Naive thymus-derived CD4-positive, alpha-beta T cell (primary cell): ENCODE data around the gene ITIH2. TPM values are rescaled to one million over a fixed set of nuclear protein-coding genes. Genes with fewer than 3 reads are reported as not detected.
"Not testable (repeated sequence)": the region's sequence is repeated elsewhere in the genome, so short reads cannot be mapped to it uniquely, and the experiment has no call there.

Source experiments
- ATAC-seq: fragments of 150-1000 bp; cut with Tn5 transposase; 2 replicates; pipeline ENCODE4 v1.10.0; 2021; ENCODE audit warnings: mild to moderate bottlenecking, moderate library complexity
- CTCF ChIA-PET: fragments of 350-600 bp; sonication (Branson Sonifier 250); formaldehyde crosslinking; loops from one replicate; lab custom pipeline; 2021; ENCODE audit warnings: antibody characterized with exemption; lab: Charles Lee
- POLR2A ChIA-PET: fragments of 350-600 bp; sonication (Branson Sonifier 250); formaldehyde crosslinking; loops from one replicate; lab custom pipeline; 2021; ENCODE audit warnings: antibody characterized with exemption, inconsistent platforms; lab: Charles Lee
- DNase-seq, 9 donors: peaks; one replicate each; pipeline versions ENCODE4 v3.0.0 to v3.0.0-alpha.2; 2020 to 2022; ENCODE audit warnings: mixed read lengths in 1 of 9
- H3K27ac ChIP-seq: one replicate; pipeline ENCODE4 v1.7.0; 2013; ENCODE audit warnings: mild to moderate bottlenecking, low read depth, low read length, moderate library complexity
- H3K27me3 ChIP-seq, 2 donors: one replicate each; pipeline ENCODE4 v1.7.0; 2013; ENCODE audit warnings: low read length in 2 of 2, mild to moderate bottlenecking in 2 of 2, moderate library complexity in 2 of 2; ENCODE audit not compliant: control insufficient read depth in 2 of 2, insufficient read depth in 2 of 2
- H3K36me3 ChIP-seq, 3 experiments: 1 replicate in 2 of 3; 2 replicates in 1 of 3; pipeline ENCODE4 v1.7.0; 2013; ENCODE audit warnings: low read length in 3 of 3, mild to moderate bottlenecking in 3 of 3, moderate library complexity in 1 of 3; ENCODE audit not compliant: insufficient read depth in 3 of 3, control insufficient read depth in 2 of 3
- H3K4me1 ChIP-seq, 2 donors: one replicate each; pipeline ENCODE4 v1.7.0; 2013; ENCODE audit warnings: low read length in 2 of 2, mild to moderate bottlenecking in 2 of 2, moderate library complexity in 1 of 2; ENCODE audit not compliant: control insufficient read depth in 2 of 2, insufficient read depth in 2 of 2
- H3K4me3 ChIP-seq: 2 replicates; pipeline ENCODE4 v1.7.0; 2013; ENCODE audit warnings: mild to moderate bottlenecking, low read length
- H3K9me3 ChIP-seq, 3 experiments: 1 replicate in 2 of 3; 2 replicates in 1 of 3; pipeline ENCODE4 v1.7.0; 2013; ENCODE audit warnings: low read length in 3 of 3; ENCODE audit not compliant: control insufficient read depth in 2 of 3
- H3K27ac Mint-ChIP-seq, 9 donors: one replicate each; pipeline ENCODE4 v1.8.0; 2020 to 2022; ENCODE audit warnings: mixed read lengths in 9 of 9, mild to moderate bottlenecking in 8 of 9, moderate library complexity in 5 of 9, inconsistent platforms in 2 of 9
- H3K27me3 Mint-ChIP-seq, 5 donors: one replicate each; pipeline ENCODE4 v1.8.0; 2021 to 2022; ENCODE audit warnings: mixed read lengths in 5 of 5, mild to moderate bottlenecking in 1 of 5
- H3K36me3 Mint-ChIP-seq, 5 donors: one replicate each; pipeline ENCODE4 v1.8.0; 2020 to 2022; ENCODE audit warnings: mixed read lengths in 5 of 5, mild to moderate bottlenecking in 3 of 5, inconsistent platforms in 1 of 5
- H3K4me1 Mint-ChIP-seq, 7 donors: one replicate each; pipeline ENCODE4 v1.8.0; 2020 to 2022; ENCODE audit warnings: mixed read lengths in 7 of 7, mild to moderate bottlenecking in 3 of 7, inconsistent platforms in 1 of 7
- H3K4me3 Mint-ChIP-seq, 10 donors: one replicate each; pipeline ENCODE4 v1.8.0; 2020 to 2022; ENCODE audit warnings: mild to moderate bottlenecking in 10 of 10, mixed read lengths in 10 of 10, moderate library complexity in 6 of 10, inconsistent platforms in 2 of 10
- H3K9me3 Mint-ChIP-seq, 11 donors: one replicate each; pipeline ENCODE4 v1.8.0; 2020 to 2022; ENCODE audit warnings: mixed read lengths in 11 of 11, mild to moderate bottlenecking in 4 of 11, inconsistent platforms in 1 of 11, moderate library complexity in 1 of 11
- intact Hi-C, 2 donors: fragments of 100-400 bp; cut with micrococcal nuclease; formaldehyde crosslinking; loops; one replicate each; pipeline ENCODE4 v1.15.1; 2023
- polyA plus RNA-seq, 2 donors: library from polyadenylated mRNA; unstranded; fragments of 300-500 nt; fragmentation: Illumina TruSeq; gene quantifications; one replicate each; pipeline ENCODE4 v1.2.3, GENCODE V29; 2021
- total RNA-seq, 6 experiments: library from RNA in 5 of 6; stranded (reverse) in 5 of 6; gene quantifications; 1 replicate in 5 of 6; 2 replicates in 1 of 6; pipeline ENCODE4 v1.2.3 and lab custom pipeline; 2021 to 2026

ITIH2 gene
- total and polyA plus RNA-seq, 7 experiments from 2014 or later, result not detected

DNA sequence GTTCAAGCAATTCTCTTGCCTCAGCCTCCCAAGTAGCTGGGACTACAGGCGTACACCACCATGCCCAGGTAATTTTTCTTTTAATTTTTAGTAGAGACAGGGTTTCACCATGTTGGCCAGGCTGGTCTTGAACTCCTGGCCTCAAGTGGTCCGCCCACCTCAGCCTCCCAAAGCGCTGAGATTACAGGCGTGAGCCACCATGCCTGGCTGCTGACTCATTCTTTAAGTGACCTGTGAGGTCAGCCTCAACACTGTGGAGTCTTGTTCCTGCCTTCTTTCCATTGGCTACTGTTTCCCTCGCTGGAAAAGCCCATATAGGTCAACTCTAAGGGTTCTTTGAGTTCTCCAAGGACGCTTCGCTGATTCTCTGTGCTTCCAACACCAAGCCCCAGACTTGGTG is 45.5 kb downstream of the ITIH2 start:
- H3K4me1 ChIP-seq, intact Hi-C loops, CTCF ChIA-PET, H3K27ac ChIP-seq, H3K4me1 Mint-ChIP-seq, H3K9me3 Mint-ChIP-seq, H3K4me3 ChIP-seq, H3K27me3 ChIP-seq, DNase-seq, ATAC-seq, H3K27me3 Mint-ChIP-seq, H3K4me3 Mint-ChIP-seq, H3K9me3 ChIP-seq: not testable (repeated sequence)
- H3K36me3 Mint-ChIP-seq, result peaks cover 0 to 42% (median 11%) of the 10 kb centered on the region in 5 donors
- POLR2A ChIA-PET, result interaction anchor here (1.1 kb wide), 1 partner anchor 8 kb away, joined by 3 read pairs; no protein-coding TSS in a partner anchor
- H3K36me3 ChIP-seq, result peaks cover 0 to 19% (median 6%) of the 10 kb centered on the region in 3 experiments
- peak overlapping the region in 1 of 9 donors; percentile 4 for H3K27ac Mint-ChIP-seq

DNA sequence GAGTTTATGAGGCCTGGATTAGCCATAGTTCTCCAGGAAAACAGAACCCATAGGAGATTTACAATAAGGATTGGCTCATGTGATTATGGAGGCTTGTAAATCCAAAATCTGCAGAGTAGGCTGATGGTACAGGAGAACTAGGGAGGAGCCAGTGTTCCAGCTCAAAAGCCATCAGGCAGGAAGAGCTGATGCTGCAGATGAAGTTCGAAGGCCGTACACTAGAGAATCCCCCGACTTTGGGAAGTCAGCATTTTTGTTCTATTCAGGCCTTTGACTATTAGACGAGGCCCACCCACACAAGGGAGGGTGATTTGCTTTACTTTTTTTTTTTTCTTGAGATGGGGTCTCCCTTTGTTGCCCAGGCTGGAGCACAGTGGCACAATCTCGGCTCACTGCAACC is 47.1 kb downstream of the ITIH2 start:
- H3K4me3 ChIP-seq, result no peak overlapping the region
- H3K27ac ChIP-seq, result no peak overlapping the region
- no peak for DNase-seq
- H3K9me3 ChIP-seq, result no peaks in the 10 kb centered on the region
- CTCF ChIA-PET, result interaction anchor here (0.6 kb wide), 1 partner anchor 21 kb away, joined by 3 read pairs; no protein-coding TSS in a partner anchor
- Mint-ChIP-seq H3K27me3 (no peaks in the 10 kb centered on the region), H3K27ac (no peak overlapping the region), H3K4me1 (no peaks in the 10 kb centered on the region), H3K9me3 (no peaks in the 10 kb centered on the region), H3K36me3 (peaks cover 0 to 39% (median 18%) of the 10 kb centered on the region in 5 donors), H3K4me3 (no peak overlapping the region)
- no peaks in the 10 kb centered on the region for H3K4me1 ChIP-seq
- intact Hi-C loops, result no loop called here
- POLR2A ChIA-PET, result no interaction called here
- peaks cover 0 to 35% (median 6%) of the 10 kb centered on the region in 3 experiments for H3K36me3 ChIP-seq
- ATAC-seq, result no peak
- H3K27me3 ChIP-seq, result no peaks in the 10 kb centered on the region

GRCh38 chr10:7752251-7752650 is 49.1 kb downstream of the ITIH2 start:
- Mint-ChIP-seq H3K27me3 (no peaks in the 10 kb centered on the region), H3K4me1 (no peaks in the 10 kb centered on the region), H3K27ac (no peak overlapping the region), H3K4me3 (no peak overlapping the region), H3K36me3 (peaks cover 0 to 45% (median 21%) of the 10 kb centered on the region in 5 donors), H3K9me3 (no peaks in the 10 kb centered on the region)
- DNase-seq (no peak), ATAC-seq (no peak)
- no peaks in the 10 kb centered on the region for H3K4me1 ChIP-seq
- H3K27me3 ChIP-seq, result no peaks in the 10 kb centered on the region
- POLR2A ChIA-PET, result no interaction called here
- H3K4me3 ChIP-seq, result no peak overlapping the region
- CTCF ChIA-PET, result no interaction called here
- H3K36me3 ChIP-seq, result peaks cover 0 to 47% (median 6%) of the 10 kb centered on the region in 3 experiments
- no peak overlapping the region for H3K27ac ChIP-seq
- H3K9me3 ChIP-seq, result no peaks in the 10 kb centered on the region
- intact Hi-C loops, result no loop called here

DNA sequence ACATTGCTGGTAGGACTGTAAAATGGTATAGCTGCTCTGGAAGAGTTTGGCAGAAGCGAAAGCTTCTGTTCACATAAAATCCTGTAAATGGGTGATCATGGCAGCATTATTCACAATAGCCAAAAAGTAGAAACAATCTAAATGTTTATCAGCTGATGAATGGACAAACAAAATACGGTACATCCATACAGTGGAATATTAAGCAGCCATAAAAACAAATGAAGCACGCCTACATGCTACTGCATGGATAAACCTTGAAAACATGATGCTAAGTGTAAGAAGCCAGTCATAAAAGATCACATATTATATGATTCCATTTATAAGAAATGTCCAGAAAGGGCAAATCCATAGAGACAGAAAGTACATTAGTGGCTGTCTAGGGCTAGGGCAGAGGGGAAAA is 52.0 kb downstream of the ITIH2 start:
- ATAC-seq (no peak), DNase-seq (no peak)
- Histone ChIP-seq H3K27me3 (no peaks in the 10 kb centered on the region), H3K27ac (no peak overlapping the region), H3K36me3 (peaks cover 6 to 64% (median 11%) of the 10 kb centered on the region in 3 experiments), H3K4me1 (no peaks in the 10 kb centered on the region), H3K9me3 (no peaks in the 10 kb centered on the region), H3K4me3 (no peak overlapping the region)
- H3K4me1 Mint-ChIP-seq, result no peaks in the 10 kb centered on the region
- intact Hi-C loops, result loop anchor here (5.0 kb wide), 2 partner anchors 1452 to 1547 kb away; no protein-coding TSS in a partner anchor
- no peak overlapping the region for H3K27ac Mint-ChIP-seq
- peaks cover 0 to 54% (median 26%) of the 10 kb centered on the region in 5 donors for H3K36me3 Mint-ChIP-seq
- no peak overlapping the region for H3K4me3 Mint-ChIP-seq
- ChIA-PET POLR2A (no interaction called here), CTCF (no interaction called here)
- no peaks in the 10 kb centered on the region for H3K27me3 Mint-ChIP-seq
- H3K9me3 Mint-ChIP-seq, result no peaks in the 10 kb centered on the region

GRCh38 chr10:7756360-7756992 is 53.4 kb downstream of the ITIH2 start:
- H3K36me3 ChIP-seq, result peaks cover 6 to 71% (median 17%) of the 10 kb centered on the region in 3 experiments
- H3K4me1 Mint-ChIP-seq, result no peaks in the 10 kb centered on the region
- no peak overlapping the region for H3K4me3 Mint-ChIP-seq
- POLR2A ChIA-PET, result interaction anchor here (0.6 kb wide), 1 partner anchor 863 kb away, joined by 6 read pairs; no protein-coding TSS in a partner anchor
- DNase-seq (peak in 4 of 9 donors; percentile 3 to 24 (median 6)), ATAC-seq (peak; percentile 38)
- no peaks in the 10 kb centered on the region for H3K4me1 ChIP-seq
- H3K9me3 ChIP-seq, result no peaks in the 10 kb centered on the region
- H3K36me3 Mint-ChIP-seq, result peaks cover 0 to 61% (median 32%) of the 10 kb centered on the region in 5 donors
- no peaks in the 10 kb centered on the region for H3K27me3 ChIP-seq
- H3K9me3 Mint-ChIP-seq, result no peaks in the 10 kb centered on the region
- H3K4me3 ChIP-seq, result no peak overlapping the region
- H3K27ac ChIP-seq, result no peak overlapping the region
- H3K27me3 Mint-ChIP-seq, result no peaks in the 10 kb centered on the region
- CTCF ChIA-PET, result interaction anchor here (0.6 kb wide), 2 partner anchors 118 to 1358 kb away, joined by 4 read pairs; no protein-coding TSS in a partner anchor
- H3K27ac Mint-ChIP-seq, result peak overlapping the region in 1 of 9 donors; percentile 39
- intact Hi-C loops, result loop anchor here (1.0 to 5.0 kb wide), 4 partner anchors 231 to 1546 kb away; no protein-coding TSS in a partner anchor

DNA sequence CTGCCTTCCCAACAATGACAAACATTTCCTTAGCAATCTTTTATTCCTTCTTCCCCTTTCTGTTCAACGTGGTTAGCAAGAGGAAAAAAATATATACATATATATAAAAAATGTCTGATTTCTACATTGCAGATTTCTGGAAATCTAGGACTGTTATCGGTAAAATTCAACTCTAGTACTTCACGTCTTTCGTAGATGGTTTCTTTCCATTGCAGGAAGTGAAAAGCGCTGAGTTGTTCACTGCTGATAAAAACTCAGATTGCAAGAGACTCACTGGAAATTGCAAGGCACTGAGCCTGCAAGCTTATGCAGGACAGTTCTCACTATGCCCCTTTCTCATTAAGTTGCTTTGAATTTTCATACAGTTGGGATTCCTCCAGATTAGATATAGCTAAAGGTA is 60.8 kb downstream of the ITIH2 start:
- H3K27me3 Mint-ChIP-seq, result no peaks in the 10 kb centered on the region
- H3K4me1 ChIP-seq, result no peaks in the 10 kb centered on the region
- CTCF ChIA-PET, result interaction anchor here (1.2 kb wide), 1 partner anchor 1530 kb away, joined by 4 read pairs; no protein-coding TSS in a partner anchor
- intact Hi-C loops, result loop anchor here in 1 of 2 donors (10.0 kb wide), 1 partner anchor 181 kb away; no protein-coding TSS in a partner anchor
- peaks cover 0 to 7% (median 0%) of the 10 kb centered on the region in 7 donors for H3K4me1 Mint-ChIP-seq
- ATAC-seq (no peak), DNase-seq (no peak)
- H3K27me3 ChIP-seq, result no peaks in the 10 kb centered on the region
- no peak overlapping the region for H3K4me3 Mint-ChIP-seq
- peaks cover 4 to 51% (median 27%) of the 10 kb centered on the region in 5 donors for H3K36me3 Mint-ChIP-seq
- no peak overlapping the region for H3K4me3 ChIP-seq
- H3K27ac Mint-ChIP-seq, result peak overlapping the region in 1 of 9 donors; percentile 10
- no peak overlapping the region for H3K27ac ChIP-seq
- H3K36me3 ChIP-seq, result peaks cover 15 to 75% (median 26%) of the 10 kb centered on the region in 3 experiments
- H3K9me3 Mint-ChIP-seq, result no peaks in the 10 kb centered on the region
- POLR2A ChIA-PET, result no interaction called here
- no peaks in the 10 kb centered on the region for H3K9me3 ChIP-seq
